Gastroesophageal sphincter (tissue), 2 donors: Measurements from ENCODE around the gene BAIAP2L1.

Source experiments
- POLR2A ChIP-seq, 2 donors: fragments of 450-650 bp; IDR thresholded peaks; one replicate each; pipeline ENCODE4 v1.6.1; 2017; ENCODE audit warnings: antibody characterized with exemption in 2 of 2, mild to moderate bottlenecking in 2 of 2, moderate library complexity in 1 of 2
- POLR2AphosphoS5 ChIP-seq: sonication (generic); formaldehyde crosslinking; IDR thresholded peaks from one replicate; pipeline ENCODE4 v1.6.1; 2017; ENCODE audit warnings: antibody characterized with exemption

DNA sequence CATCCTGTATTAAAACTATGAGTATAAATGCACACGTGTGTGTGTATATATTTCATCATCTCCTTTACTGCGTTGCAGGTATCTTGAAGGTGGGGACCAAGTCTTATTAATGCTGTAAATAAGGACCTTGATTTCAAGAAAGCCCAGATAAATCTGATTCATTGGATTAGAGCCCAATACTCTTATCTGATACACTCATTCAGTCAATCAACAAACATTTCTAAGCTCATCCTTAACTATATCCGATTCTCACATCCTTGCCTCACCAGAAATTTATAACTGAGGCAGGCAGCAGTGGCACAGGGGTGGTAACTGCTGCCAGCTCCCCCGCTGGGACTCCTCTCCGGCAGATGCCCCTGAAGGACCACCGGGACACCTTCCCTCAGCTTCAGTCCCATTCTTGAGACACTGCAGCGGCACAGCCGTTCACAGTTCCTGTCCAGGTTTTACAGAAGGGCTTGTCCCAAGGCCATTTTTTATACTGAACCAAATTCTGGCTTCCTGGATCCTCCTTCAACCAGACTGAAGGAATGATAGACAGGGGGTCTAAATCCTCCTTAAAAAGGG is 65.4 kb downstream of the BAIAP2L1 start:
- TF ChIP-seq POLR2AphosphoS5 (no peak), POLR2A (IDR thresholded peaks at IDR 0.05) (no peak)
